ENCODE results near the gene STEAP3. TPM values are rescaled to one million over a fixed set of nuclear protein-coding genes. Genes with fewer than 3 reads are reported as not detected.

Gene STEAP3
- total RNA-seq, 1 experiment from 2014 or later, result 15.4 TPM

GRCh38 chr2:119301413-119301812 is 77.8 kb downstream of the STEAP3 start:
- H4K20me1 ChIP-seq (ENCODE audit: control insufficient read depth, insufficient read depth, insufficient read length), result no peaks in the 10 kb centered on the region
- no peak overlapping the region; a peak in 1 of 5 replicates for H3K4me3 Mint-ChIP-seq
- no peaks in the 10 kb centered on the region for H3K9me3 ChIP-seq (ENCODE audit: control insufficient read depth, low read depth, low read length)
- no peak overlapping the region for H3K18ac ChIP-seq (ENCODE audit: insufficient read length, low read depth, low read length)
- H4K8ac ChIP-seq (replicated peaks; ENCODE audit: insufficient read length, low read depth, low read length), result no peak overlapping the region
- no peaks in the 10 kb centered on the region for H3K4me1 ChIP-seq (ENCODE audit: insufficient read depth, low read length)
- H3K27me3 ChIP-seq (ENCODE audit: insufficient read depth, low read length), result no peaks in the 10 kb centered on the region
- H3K27ac ChIP-seq (ENCODE audit: insufficient read length, low read depth, low read length), result no peak overlapping the region
- no peak overlapping the region for H3K23ac ChIP-seq (ENCODE audit: insufficient read length, low read depth, low read length)
- H2BK12ac ChIP-seq (ENCODE audit: insufficient read length, low read depth, low read length), result no peak overlapping the region
- no peaks in the 10 kb centered on the region for H3K79me1 ChIP-seq (ENCODE audit: insufficient read depth, low read depth, low read length, poor library complexity, severe bottlenecking)
- H4K91ac ChIP-seq (ENCODE audit: insufficient read length, low read depth, low read length), result no peak overlapping the region
- 0 out of 2 replicates have a peak overlapping the region, but pooled peaks have one; percentile 31 for H3K14ac ChIP-seq (ENCODE audit: insufficient read depth, low read length)
- H3K4me1 Mint-ChIP-seq, result peaks cover 28 to 48% of the 10 kb centered on the region in 2 experiments
- no peaks in the 10 kb centered on the region for H3K23me2 ChIP-seq (ENCODE audit: insufficient read length, low read depth, low read length, poor library complexity, severe bottlenecking)
- no peaks in the 10 kb centered on the region for H3K27me3 Mint-ChIP-seq (ENCODE audit: low read depth)
- peak overlapping the region in 2 of 3 experiments; percentile 30 to 49; a peak in 2 of 7 replicates for H3K27ac Mint-ChIP-seq
- TF ChIP-seq CTCF (conservative IDR thresholded peaks at IDR 0.05), result no peak
- H3K9ac ChIP-seq (ENCODE audit: extremely low read depth, insufficient read length, low read length), result no peak overlapping the region
- H3K4ac ChIP-seq (ENCODE audit: low read depth, low read length), result no peak overlapping the region
- no peaks in the 10 kb centered on the region for H3K79me2 ChIP-seq (ENCODE audit: insufficient read depth, low read length)
- H2BK120ac ChIP-seq (ENCODE audit: low read depth, low read length, poor library complexity, severe bottlenecking), result no peak overlapping the region
- H2BK15ac ChIP-seq (ENCODE audit: low read depth, low read length), result no peak overlapping the region
- no peak overlapping the region for H3K4me2 ChIP-seq (ENCODE audit: insufficient read depth, insufficient read length, low read length)
- H3T11ph ChIP-seq (ENCODE audit: low read length), result no peak overlapping the region
- no peak overlapping the region for H4K5ac ChIP-seq (ENCODE audit: insufficient read length, low read depth, low read length)
- no peak overlapping the region for H3K56ac ChIP-seq (ENCODE audit: insufficient read length, low read depth, low read length)
- no peak overlapping the region for H2BK5ac ChIP-seq (ENCODE audit: insufficient read length, low read length)
- WGBS (ENCODE audit: extremely low coverage, insufficient read length, low lambda C conversion rate), result no CpG with 5 or more reads among the region's 6 CpGs
- no peak overlapping the region for H2AK5ac ChIP-seq (ENCODE audit: insufficient read length, low read length)
- no peaks in the 10 kb centered on the region for H3K9me3 Mint-ChIP-seq
- H3K36me3 Mint-ChIP-seq (ENCODE audit: insufficient read depth in 1 of 3, low read depth in 3 of 3), result no peaks in the 10 kb centered on the region
- DNase-seq, result no peak
- H2BK20ac ChIP-seq (ENCODE audit: low read depth, low read length, poor library complexity, severe bottlenecking), result no peak overlapping the region
- H2AFZ ChIP-seq (ENCODE audit: low read length), result no peak overlapping the region
